DMS153 treated with DMSO at 0.1 percent for 48 hours (cell line): Measurements from ENCODE around the gene FAM200C.

Source experiments
- DNase-seq: peaks from one replicate; lab custom pipeline; 2025; ENCODE audit not compliant: unreplicated experiment; lab: John Stamatoyannopoulos, UW

FAM200C gene

DNA sequence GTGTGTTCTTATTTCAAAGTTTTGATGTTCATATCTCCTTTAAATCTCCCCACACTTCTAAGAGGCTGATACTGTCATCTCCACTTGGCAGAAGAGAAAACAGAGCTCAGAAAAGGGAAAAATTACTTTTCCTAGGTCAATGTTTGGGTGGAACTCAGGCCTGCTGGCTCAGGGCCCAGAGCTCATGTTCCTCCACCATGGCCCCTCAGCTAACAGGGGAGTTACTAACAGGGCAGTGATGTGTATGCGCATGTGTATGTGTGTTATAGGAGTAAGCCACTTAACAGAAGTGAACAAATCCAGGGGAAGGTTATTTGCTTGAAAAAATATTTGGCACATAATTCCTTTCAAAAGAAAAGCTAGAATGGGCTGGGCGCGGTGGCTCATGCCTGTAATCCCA lies 32.0 kb downstream of the FAM200C start:
- no peak for DNase-seq

DNA sequence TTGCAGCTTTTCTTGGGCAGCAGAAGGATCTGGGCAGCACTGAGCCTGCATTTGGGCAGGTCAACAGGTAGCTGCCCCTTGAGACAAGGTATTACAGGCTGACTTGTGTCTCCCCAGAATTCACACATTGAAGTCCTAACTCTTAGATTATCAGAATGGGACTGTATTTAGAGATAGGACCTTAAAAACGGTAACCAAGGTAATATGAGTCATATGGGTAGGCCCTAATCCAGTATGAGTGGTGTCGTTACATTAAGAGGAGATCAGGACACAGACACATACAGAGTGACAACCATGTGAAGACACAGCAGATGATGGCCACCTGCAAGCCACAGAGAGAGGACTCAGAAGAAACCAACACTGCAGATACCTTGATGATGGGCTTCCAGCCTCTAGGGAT lies 32.6 kb downstream of the FAM200C start:
- DNase-seq = no peak

GRCh38 chr5:160366230-160366629 lies 33.6 kb downstream of the FAM200C start:
- no peak for DNase-seq

DNA sequence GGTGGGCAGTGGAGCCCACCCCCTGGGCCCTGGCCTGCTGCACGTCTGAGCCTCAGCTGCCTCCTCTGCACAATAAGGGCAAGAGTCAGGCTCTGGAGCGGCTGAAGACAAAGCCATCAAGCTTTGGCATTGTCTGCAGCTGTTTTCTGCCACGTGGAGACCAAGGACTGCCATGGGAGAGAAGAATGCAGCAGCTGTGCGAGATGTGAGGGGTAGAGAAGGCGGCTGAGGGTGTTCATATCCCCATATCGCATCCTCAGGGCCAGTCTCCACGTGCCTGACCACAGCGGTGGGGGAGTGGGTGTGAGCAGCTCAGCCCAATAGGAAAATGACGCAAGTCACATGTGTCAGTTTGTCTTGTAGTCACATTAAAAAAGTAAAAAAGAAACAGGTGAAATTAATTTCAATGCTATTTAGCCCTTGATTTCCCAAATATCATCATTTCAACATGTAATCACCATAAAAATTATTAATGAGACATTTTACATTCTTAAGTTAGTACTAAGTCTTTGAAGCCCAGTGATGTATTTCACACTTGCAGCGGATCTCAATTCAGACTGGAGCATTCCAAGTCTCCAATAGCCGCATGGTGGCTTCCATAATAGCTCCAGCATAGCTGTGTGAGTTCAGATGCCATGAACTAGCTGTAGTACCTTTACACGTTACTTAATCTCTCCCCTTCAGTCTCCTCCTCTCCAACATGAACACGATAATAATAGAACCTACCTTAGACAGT lies 36.0 kb downstream of the FAM200C start:
- no peak for DNase-seq

GRCh38 chr5:160363211-160363610 lies 36.6 kb downstream of the FAM200C start:
- no peak for DNase-seq

DNA sequence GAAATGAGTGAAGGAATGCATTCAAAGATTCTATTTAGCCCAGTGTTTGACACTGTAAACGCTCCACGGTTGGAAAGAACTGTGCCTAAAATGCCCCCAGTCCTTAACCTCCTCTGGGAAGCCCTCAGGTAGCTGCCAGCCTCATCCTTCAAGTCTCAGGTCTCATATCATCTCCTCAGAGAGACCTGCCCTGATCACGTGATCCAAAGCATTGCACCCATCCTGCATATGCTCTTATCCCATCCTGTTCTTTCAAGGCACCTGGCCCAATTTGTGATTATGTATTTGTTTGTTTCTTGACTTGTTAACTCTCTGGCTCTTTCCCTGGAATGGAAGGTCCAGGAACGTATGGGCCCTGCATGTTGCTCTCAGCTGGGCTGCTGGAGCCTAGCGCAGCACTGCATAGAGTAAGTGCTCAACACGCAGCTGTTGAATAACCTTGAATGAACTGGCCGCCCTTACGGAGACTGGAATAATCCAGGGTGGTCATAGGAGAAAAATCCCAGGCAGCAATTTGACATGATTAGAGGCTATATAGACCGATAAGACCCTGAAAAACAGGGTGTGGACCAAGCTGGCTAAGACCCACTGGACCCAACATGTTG lies 38.1 kb downstream of the FAM200C start:
- DNase-seq = no peak

- DNase-seq = no peak
These were observed 39.5 kb downstream of the FAM200C start for GRCh38 chr5:160360310-160360709.

- DNase-seq = no peak
These were observed 40.0 kb downstream of the FAM200C start for GRCh38 chr5:160359816-160360215.

- no peak for DNase-seq
These were observed 40.6 kb downstream of the FAM200C start for GRCh38 chr5:160359242-160359641.

DNA sequence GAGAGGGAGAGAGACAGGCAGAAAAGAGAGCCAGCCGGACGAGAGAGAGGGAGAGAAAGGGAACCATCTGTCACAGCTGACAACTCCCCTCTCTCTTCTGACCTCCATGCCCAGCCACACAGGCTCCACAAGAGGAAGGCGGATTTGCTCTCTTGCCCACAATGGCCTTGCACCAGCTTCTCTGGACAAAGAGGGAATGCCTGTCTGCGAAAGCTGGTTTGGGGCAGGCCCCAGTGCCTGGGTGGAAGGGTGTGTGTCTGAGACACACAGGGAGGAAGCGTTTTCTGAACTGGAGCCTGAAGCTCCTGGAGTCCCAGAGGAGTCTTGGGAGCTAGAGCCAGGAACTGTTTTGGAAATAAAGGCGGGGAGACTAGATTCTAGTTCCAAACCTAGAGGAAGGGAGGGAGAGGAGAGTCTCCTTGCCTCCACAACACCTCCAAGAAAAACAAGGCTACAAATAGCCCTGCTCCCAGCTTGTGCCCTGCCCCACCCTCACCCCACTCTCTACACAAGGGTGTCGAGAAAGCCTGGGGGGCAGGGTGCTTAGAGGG lies 41.9 kb downstream of the FAM200C start:
- DNase-seq = no peak

DNA sequence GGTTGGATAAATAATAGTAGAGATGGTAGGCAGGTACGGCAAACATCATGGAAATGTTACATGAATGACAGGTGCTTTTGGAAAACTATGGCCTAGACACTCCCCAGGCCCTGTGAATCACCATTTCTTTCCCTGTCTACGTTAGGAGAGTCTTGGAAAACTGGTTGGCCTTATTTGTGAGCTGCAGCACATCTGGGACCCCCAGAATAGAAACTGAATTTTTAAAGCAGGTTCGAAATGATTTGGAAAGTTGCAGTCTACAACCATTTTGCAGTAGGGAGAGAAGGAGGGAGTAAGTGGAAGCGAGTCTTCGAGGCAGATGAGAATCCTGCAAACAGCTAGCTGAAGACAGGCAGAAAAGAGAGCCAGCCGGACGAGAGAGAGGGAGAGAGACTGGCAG lies 42.5 kb downstream of the FAM200C start:
- no peak for DNase-seq

DNA sequence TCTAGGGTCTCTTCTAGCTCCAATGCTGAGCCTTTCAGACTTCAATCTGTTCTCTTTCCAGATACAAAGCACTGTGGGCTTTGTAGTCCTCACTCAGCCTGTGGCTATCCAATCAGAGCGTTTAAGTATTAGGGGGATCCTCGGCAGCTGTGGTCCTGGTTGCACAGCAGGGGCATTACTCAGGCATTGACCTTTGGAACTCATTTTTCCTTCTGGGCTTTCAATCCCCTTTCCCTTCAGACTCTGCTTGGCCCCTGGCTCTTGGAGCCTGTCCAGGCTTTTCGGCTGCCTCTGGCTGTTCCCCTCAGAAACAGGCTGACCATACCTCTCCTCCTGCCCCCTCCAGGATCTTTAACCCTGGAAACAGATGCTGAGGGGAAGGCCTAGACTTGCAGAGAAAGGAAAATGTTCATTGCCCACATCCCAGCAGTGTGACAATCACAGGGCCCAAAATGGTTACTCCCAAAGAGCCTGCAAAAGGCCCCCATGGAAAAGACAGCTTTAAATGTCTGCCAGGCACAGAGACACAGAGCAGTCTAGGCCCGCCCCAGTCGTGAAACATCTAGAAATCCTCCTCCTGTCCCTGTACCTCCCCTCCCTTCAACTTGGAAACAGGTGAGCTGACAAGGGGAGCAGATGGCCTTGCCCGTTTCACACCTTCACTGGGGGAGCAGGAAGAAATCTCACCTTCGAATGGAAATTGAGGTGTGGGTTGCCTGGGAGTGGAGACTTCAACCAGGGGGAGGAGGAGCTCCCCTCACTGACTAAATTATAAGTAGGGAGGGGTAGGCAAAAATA lies 43.1 kb downstream of the FAM200C start:
- no peak for DNase-seq

GRCh38 chr5:160354666-160355065 lies 45.2 kb downstream of the FAM200C start:
- DNase-seq = no peak

GRCh38 chr5:160353379-160353778 lies 46.5 kb downstream of the FAM200C start:
- DNase-seq = no peak

DNA sequence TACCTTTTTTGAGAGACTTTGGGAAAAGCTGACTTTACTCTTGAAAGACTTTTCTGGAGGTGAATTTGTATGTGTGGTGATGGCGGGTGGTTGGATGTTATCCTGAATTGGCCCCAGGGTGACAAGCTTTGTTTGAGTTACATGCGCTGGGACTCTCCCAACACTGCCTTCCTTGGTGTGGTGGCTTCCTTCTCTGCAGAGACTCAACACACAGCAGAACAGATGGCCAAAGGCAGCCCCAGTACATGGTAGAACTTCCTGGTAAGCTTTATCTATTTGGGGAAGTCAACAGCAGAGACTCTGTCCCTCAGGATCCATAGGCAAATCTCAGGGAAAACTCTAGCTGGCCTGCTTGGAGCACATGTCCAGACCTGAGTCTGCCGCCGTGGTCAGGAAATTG lies 47.5 kb downstream of the FAM200C start:
- no peak for DNase-seq

DNA sequence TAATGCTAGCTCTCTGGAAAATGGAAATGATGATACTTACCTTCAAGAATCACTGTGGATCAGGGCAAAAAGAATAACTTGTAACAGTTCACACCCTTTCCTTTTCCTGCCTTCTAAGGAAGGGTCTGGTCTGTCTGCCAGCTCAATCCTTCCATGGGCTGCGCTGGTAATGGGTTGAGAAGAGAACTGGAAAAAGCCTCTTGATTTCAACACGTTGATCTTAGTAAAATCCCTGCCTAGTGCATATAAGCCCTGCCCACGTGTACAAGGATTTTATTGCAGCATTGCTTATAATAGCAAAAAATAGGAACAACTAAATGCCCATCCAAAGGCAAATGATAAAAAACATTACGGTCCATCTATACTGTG lies 49.9 kb downstream of the FAM200C start:
- DNase-seq = no peak

- DNase-seq = no peak
These were observed 50.5 kb downstream of the FAM200C start for GRCh38 chr5:160349249-160349934.

DNA sequence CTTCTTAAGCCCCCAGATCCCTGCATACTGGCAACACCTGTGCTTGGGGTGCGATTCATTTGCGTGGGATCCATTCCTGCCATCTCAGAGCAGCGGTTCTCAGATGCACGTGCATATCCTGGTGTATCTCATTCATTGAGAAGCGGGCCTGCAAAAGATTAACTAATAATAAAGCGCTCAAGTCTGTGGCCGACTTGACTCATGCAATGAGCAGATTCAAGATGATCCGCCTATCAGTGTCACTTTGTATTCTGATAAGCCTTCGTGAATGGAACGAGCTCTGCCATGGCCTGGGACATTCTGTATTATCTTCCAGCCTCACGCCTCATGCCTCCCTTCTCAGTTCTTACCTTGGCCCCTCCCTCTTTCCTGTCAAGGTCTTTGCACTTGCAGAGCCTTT lies 51.8 kb downstream of the FAM200C start:
- DNase-seq = no peak

DNA sequence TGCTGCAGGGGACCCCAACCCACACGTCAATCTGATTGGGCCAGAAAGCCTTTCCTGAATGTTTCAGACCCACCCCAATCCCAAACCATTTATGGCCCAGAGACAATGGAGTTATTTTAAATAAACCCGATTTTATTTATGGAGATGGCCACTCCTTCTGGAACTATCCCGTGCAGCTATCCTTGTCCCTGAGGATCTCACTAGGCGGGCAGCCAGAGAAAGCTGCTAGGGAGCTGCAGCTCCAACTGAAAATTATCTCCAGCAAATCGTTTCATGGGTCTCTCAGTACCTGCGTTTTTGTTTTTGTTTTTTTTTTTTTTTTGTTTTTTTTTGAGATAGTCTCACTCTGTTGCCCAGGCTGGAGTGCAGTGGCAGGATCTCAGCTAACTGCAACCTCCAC lies 52.4 kb downstream of the FAM200C start:
- no peak for DNase-seq
